ENCODE data around the gene CHAC1. TPM values are rescaled to one million over a fixed set of nuclear protein-coding genes. Genes with fewer than 3 reads are reported as not detected.

Gene CHAC1
- total RNA-seq, 1 experiment from 2014 or later = 49.4 TPM

- H3K36me3 Mint-ChIP-seq (ENCODE audit: insufficient read depth, unreplicated experiment) = peaks cover 65% of the 10 kb centered on the region
- CTCF ChIA-PET = interaction anchor here (0.6 to 0.9 kb wide), 2 partner anchors 12 to 74 kb away, joined by 3 read pairs; no protein-coding TSS in a partner anchor
- POLR2A ChIA-PET = interaction anchor here (0.6 to 1.1 kb wide), 2 partner anchors 17 to 81 kb away, joined by 3 read pairs; no protein-coding TSS in a partner anchor
- intact Hi-C loops (cut with micrococcal nuclease) = no loop called here
- no peak for TF ChIP-seq CTCF (IDR thresholded peaks at IDR 0.05; ENCODE audit: unreplicated experiment)
- no peaks in the 10 kb centered on the region for H3K27me3 Mint-ChIP-seq (ENCODE audit: insufficient read depth, unreplicated experiment)
- no peak overlapping the region for H3K27ac Mint-ChIP-seq (ENCODE audit: low read depth, unreplicated experiment)
- DNase-seq (ENCODE audit: unreplicated experiment) = no peak
- H3K4me1 Mint-ChIP-seq (ENCODE audit: insufficient read depth, unreplicated experiment) = no peaks in the 10 kb centered on the region
- BruUV-seq (replicated peaks) = no TSS peak
- no peaks in the 10 kb centered on the region for H3K9me3 Mint-ChIP-seq (ENCODE audit: unreplicated experiment)
- H3K4me3 Mint-ChIP-seq (ENCODE audit: unreplicated experiment) = no peak overlapping the region
Measured at GRCh38 chr15:41004490-41004889, 51.2 kb downstream of the CHAC1 start.

Other genes with a start within 250 kb of the CHAC1 start
- 31.8 and 36.1 TPM in 2 replicates for gene RMDN3, start 198.2 kb upstream of the CHAC1 start, total RNA-seq (2022)
- gene GCHFR, start 189.4 kb upstream of the CHAC1 start, total RNA-seq (2022) = 7.2 and 8.2 TPM in 2 replicates
- 0.26 and 0.52 TPM in 2 replicates for gene C15orf62, start 183.5 kb upstream of the CHAC1 start, total RNA-seq (2022)
- 19.2 and 19.9 TPM in 2 replicates for gene ZFYVE19, start 146.4 kb upstream of the CHAC1 start, total RNA-seq (2022)
- 55.1 and 58.1 TPM in 2 replicates for gene DNAJC17, start 146.0 kb upstream of the CHAC1 start, total RNA-seq (2022)
- not detected in 2 replicates for gene PPP1R14D, start 124.8 kb upstream of the CHAC1 start, total RNA-seq (2022)
- gene SPINT1, start 109.4 kb upstream of the CHAC1 start, total RNA-seq (2022) = 57.9 and 68.6 TPM in 2 replicates
- 1.2 and 1.7 TPM in 2 replicates for gene RHOV, start 79.2 kb upstream of the CHAC1 start, total RNA-seq (2022)
- 13.2 and 18.5 TPM in 2 replicates for gene VPS18, start 59.0 kb upstream of the CHAC1 start, total RNA-seq (2022)
- gene DLL4, start 24.1 kb upstream of the CHAC1 start, total RNA-seq (2022) = 0.10 TPM in 1 of 2 replicates, not detected in the other
- gene INO80, start 162.8 kb downstream of the CHAC1 start, total RNA-seq (2022) = 32.3 and 33.8 TPM in 2 replicates

All from MCF 10A (cell line).